HEK293T (cell line): ENCODE results near the gene ACTRT2.

Experiments
- FOXA1 ChIP-seq: fragments of 450-650 bp; IDR thresholded peaks from 2 replicates; pipeline ENCODE4 v1.6.1; 2016; ENCODE audit warnings: mild to moderate bottlenecking
- SUZ12 ChIP-seq: fragments of 450-650 bp; IDR thresholded peaks from 2 replicates; pipeline ENCODE4 v1.6.1; 2016; ENCODE audit warnings: mild to moderate bottlenecking
- TARDBP ChIP-seq: fragments of 450-650 bp; IDR thresholded peaks from 2 replicates; pipeline ENCODE4 v1.6.1; 2016

- TF ChIP-seq FOXA1 (no peak), SUZ12 (no peak), TARDBP (no peak)
These were observed 28.6 kb downstream of the ACTRT2 start for GRCh38 chr1:3049905-3050304.
